GM19193 (cell line): ENCODE results near the gene AKAP7.

Source experiments
- POLR2A ChIP-seq: IDR thresholded peaks from 4 replicates; pipeline ENCODE4 v1.6.1; 2011; ENCODE audit not compliant: insufficient read depth, insufficient read length; ENCODE audit errors: extremely low read depth

The AKAP7 gene

DNA sequence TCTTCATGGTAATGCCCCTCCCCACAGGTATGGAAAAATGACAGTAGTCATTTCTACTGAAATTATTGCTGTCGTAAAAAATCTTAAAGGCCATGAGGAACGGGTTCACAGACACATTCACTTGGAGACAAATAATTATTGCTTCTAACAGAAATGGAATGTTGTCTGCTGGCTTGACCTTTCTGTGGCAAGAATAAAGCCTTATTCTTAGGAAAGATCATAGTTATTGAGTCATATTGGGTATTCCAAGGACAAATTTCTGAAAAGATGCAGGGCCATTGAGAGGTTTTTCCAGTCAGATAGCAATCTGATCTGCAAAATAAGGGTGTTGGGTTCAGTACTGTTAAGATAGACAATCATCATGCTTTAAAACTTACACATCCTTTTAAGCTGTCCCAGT lies 29.2 kb downstream of the AKAP7 start:
- TF ChIP-seq POLR2A: no peak

DNA sequence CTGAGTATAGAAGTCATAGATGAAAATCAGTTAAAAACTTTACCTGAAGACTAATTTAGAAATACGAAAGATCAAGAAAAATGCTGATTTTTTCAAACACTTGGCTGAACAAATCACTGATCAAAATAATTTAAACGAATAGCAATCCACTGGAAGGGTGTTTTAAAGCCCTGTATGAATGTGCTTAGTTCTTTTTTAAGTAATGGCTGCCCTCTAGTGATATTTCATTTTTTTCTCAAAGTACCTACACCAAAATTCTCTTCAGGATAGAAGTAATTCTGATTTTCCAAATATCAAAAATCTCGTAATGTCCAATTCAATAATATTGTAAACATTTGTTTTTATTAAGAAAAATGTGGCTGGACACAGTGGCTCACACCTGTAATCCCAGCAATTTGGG lies 32.5 kb downstream of the AKAP7 start:
- no peak for TF ChIP-seq POLR2A

DNA sequence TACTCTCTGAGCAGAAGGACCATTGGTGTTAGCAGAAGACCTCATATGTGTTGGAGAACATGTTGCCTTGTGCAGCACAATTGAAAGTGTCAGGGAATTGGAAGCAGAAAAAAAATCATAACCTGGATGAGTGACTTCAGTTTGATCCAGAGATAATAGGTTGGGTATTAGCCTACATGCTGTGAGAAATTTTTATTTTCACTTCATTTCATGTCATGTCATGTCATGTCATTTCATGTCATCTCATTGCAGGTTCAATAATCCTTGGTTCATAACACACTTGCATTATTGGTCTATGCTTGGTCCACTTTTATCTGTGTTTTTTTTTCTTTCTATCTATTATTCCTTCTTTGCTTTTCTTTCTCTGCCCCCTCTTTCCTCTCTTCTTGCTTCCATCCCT lies 34.3 kb downstream of the AKAP7 start:
- TF ChIP-seq POLR2A: no peak

- TF ChIP-seq POLR2A: no peak
These were observed 37.0 kb downstream of the AKAP7 start for GRCh38 chr6:131172222-131172621.

- no peak for TF ChIP-seq POLR2A
These were observed 38.4 kb downstream of the AKAP7 start for GRCh38 chr6:131173680-131174079.

- TF ChIP-seq POLR2A: no peak
These were observed 40.3 kb downstream of the AKAP7 start for GRCh38 chr6:131175564-131175963.

- TF ChIP-seq POLR2A: no peak
These were observed 42.7 kb downstream of the AKAP7 start for GRCh38 chr6:131177996-131178395.

GRCh38 chr6:131182991-131183425 lies 47.7 kb downstream of the AKAP7 start:
- no peak for TF ChIP-seq POLR2A

GRCh38 chr6:131183427-131184095 lies 48.3 kb downstream of the AKAP7 start:
- TF ChIP-seq POLR2A: no peak

DNA sequence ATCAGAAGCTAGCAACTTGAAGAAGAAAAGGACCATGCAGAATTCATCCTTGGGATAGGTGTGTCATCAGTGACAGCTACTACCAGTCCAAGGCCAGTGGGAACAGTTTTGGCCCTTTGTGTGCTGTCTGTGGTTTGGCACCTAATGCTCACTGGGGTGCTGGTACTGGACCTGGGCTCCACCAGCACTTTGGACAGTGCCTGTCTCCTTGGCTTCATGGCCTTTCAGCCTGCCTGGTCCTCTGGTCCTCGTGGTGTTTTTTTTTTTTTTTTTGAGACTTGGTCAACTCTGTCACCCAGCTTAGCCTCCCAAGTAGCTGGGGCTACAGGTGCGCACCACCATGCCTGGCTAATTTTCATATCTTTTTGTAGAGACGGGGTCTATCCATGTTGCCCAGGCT lies 56.3 kb downstream of the AKAP7 start:
- no peak for TF ChIP-seq POLR2A

DNA sequence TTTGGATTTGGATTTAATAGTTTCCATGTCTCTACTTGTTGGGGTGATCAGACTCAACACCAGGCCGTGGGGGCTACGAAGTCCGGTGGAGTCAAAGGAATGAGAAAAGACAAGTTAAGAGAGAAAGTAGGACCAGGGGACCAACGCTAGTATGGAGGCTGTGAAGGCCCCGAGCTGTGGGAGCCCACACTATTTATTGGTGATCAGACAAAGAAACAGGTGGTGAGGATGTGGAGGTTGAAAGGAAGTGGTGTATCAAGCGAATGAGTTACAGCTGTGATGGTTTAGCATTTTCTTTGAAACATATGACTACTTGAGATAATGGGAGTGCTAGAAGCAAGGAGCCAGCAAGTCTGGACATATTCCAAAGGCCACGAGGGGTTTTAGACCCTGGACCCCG lies 62.4 kb downstream of the AKAP7 start:
- TF ChIP-seq POLR2A: no peak

DNA sequence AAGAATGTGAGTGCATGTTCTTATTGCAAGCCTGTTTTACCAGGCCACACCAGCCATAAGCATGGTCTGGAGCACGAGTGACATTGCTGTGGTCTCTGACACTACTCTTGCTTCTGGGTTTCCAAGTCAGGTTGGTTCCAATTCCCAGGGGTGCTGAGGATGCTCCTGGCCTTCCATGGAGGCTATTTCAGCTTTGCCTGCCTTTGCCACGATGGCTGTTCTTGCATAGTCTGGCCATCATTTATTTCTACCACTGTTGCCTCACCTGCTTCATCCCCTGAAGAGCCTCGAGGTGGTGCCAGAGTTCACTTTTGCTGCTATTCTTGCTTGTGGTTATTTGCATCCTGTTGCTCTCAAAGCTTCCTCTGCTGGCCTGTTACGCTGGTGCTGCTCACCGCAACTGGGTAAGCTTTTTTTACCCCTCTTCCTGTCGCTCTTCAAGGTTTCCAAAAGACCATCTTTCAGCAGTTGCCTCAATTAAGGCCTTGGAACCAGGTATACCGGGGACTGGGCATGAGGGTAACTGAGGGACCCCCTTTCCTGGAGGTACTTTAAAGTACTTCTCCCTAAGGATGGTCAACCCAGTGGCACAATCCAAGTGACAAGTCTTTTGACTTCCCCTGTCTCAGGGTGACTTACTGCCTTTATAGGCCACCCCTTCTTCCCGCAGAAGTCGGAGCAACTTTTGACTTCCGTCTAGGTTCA lies 64.5 kb downstream of the AKAP7 start:
- TF ChIP-seq POLR2A: no peak

DNA sequence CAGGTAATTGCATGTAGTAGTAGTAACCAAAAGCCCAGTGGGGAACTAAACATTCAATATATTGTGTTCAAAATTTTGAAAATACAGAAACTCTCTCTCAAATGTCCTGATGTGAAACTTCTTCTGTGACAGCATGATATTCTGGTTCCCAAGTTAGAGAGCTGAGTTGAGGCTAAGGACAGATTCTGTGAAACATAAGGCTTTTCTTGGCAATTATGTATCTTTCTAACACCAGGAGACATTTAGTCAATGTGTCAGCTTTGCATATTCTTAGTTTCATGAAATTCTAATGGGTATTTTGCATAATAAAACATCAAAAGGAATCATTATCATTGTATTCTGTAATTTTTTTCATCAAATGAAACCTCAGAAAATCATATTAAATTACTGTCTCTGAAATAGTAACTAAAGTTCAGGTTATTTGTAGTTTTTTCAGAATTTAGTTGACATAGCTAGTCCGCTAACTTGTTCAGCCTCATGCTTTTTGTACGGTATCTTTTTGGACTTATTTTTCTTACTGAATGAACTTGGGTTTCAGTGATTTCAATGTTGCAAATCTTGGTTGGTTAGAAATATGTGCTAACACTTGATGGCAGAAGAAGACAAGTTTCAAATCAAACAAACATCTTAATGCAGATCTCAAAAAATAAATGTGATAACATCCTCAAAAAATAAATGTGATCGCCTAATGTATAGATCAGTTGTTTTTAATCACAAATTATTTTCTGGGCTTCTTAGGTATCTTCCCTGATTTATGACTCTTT lies 70.4 kb downstream of the AKAP7 start:
- no peak for TF ChIP-seq POLR2A

- TF ChIP-seq POLR2A: no peak
These were observed 71.4 kb downstream of the AKAP7 start for GRCh38 chr6:131206463-131207251.

GRCh38 chr6:131208787-131209186 lies 73.5 kb downstream of the AKAP7 start:
- TF ChIP-seq POLR2A: no peak
